Fibroblast of pulmonary artery (primary cell): ENCODE results near the gene TOP3A.
"Not testable (repeated sequence)": the region's sequence is repeated elsewhere in the genome, so short reads cannot be mapped to it uniquely, and the experiment has no call there.

Source experiments
- DNase-seq: peaks from one replicate; pipeline ENCODE4 v3.0.0-alpha.2; 2010; ENCODE audit warnings: low read depth
- H3K4me3 ChIP-seq: replicated peaks from 2 replicates; pipeline ENCODE4 v1.5.1; 2011; ENCODE audit warnings: low read depth, mild to moderate bottlenecking, control low read depth, low read length, moderate library complexity
- CTCF ChIP-seq: IDR thresholded peaks from 2 replicates; pipeline ENCODE4 v1.5.1; 2011; ENCODE audit warnings: mild to moderate bottlenecking, control low read depth, low read length, inconsistent platforms; ENCODE audit errors: missing control alignments

The TOP3A gene

GRCh38 chr17:18309202-18309601, 5.6 kb downstream of the TOP3A start:
- H3K4me3 ChIP-seq, result no peak overlapping the region
- TF ChIP-seq CTCF, result no peak
- no peak for DNase-seq

- DNase-seq, H3K4me3 ChIP-seq: not testable (repeated sequence)
These were observed 11.6 kb downstream of the TOP3A start for GRCh38 chr17:18303206-18303605.

DNA sequence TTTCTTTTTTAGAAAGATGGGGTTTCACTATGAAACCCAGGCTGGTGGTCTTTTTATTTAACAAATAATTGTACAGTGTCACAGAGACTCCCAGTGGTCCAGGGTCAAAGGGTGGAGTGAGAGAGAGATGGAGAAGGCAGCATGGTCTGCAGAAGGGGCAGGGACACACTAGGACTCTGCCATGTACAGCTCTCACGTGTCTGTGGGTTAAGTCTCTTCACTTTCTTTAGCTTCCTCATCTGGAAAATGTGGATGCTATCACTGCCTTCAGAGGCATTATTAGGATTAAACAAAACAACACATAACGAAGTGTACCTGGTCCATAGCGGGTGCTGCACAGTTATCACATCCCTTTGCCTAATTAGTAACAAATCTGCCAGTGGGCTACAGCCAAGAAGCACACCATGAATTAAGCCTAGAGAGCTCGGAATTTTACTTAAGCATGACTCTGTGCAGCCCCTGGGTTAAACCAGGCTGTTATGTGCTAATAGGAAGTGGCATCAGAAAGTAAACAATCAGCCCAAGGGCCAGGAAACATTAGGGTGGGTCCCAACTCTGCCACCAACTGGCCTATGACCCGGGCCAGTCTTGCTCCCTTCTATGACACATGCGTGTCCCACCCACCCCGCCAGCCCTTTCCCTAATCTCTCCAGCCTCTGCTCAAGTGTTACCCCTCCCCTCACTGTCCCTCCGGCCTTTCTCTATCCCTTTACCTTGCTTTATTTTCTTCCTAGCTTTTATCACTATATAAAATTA, 13.9 kb downstream of the TOP3A start:
- TF ChIP-seq CTCF, result no peak
- H3K4me3 ChIP-seq, result no peak overlapping the region
- DNase-seq, result no peak

DNA sequence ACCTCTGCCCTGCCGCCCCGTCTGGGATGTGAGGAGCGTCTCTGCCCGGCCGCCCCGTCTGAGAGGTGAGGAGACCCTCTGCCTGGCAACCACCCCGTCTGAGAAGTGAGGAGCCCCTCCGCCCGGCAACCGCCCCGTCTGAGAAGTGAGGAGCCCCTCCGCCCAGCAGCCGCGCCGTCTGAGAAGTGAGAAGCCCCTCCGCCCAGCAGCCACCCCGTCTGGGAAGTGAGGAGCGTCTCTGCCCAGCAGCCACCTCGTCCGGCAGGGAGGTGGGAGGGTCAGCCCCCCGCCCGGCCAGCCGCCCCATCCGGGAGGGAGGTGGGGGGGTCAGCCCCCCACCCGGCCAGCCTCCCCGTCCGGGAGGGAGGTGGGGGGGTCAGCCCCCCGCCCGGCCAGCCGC, 16.7 kb downstream of the TOP3A start:
- H3K4me3 ChIP-seq, DNase-seq: not testable (repeated sequence)

GRCh38 chr17:18291718-18292540, 22.9 kb downstream of the TOP3A start:
- TF ChIP-seq CTCF, result no peak
- no peak overlapping the region for H3K4me3 ChIP-seq
- DNase-seq, result no peak

GRCh38 chr17:18285296-18285695, 29.5 kb downstream of the TOP3A start:
- no peak for TF ChIP-seq CTCF
- no peak overlapping the region for H3K4me3 ChIP-seq
- DNase-seq, result no peak

GRCh38 chr17:18281788-18282187, 33.0 kb downstream of the TOP3A start:
- TF ChIP-seq CTCF, result no peak
- no peak for DNase-seq
- no peak overlapping the region for H3K4me3 ChIP-seq

- no peak overlapping the region for H3K4me3 ChIP-seq
- DNase-seq, result no peak
- no peak for TF ChIP-seq CTCF
These were observed 33.9 kb downstream of the TOP3A start for GRCh38 chr17:18280766-18281371.
